Type B pancreatic cell (in vitro differentiated cells): ENCODE data around the gene NRP1. TPM values are rescaled to one million over a fixed set of nuclear protein-coding genes. Genes with fewer than 3 reads are reported as not detected.

Experiments
- DNase-seq: peaks from one replicate; pipeline ENCODE4 v3.0.0; 2021; ENCODE audit warnings: mixed read lengths; ENCODE audit not compliant: unreplicated experiment; ENCODE audit errors: extremely low spot score
- H3K27ac Mint-ChIP-seq: 2 replicates; pipeline ENCODE4 v1.8.0; 2021; ENCODE audit warnings: mild to moderate bottlenecking, mixed read lengths
- H3K27me3 Mint-ChIP-seq: 2 replicates; pipeline ENCODE4 v1.8.0; 2021; ENCODE audit warnings: mixed read lengths
- H3K36me3 Mint-ChIP-seq: 2 replicates; pipeline ENCODE4 v1.8.0; 2021; ENCODE audit warnings: mixed read lengths
- H3K4me1 Mint-ChIP-seq: one replicate; pipeline ENCODE4 v1.8.0; 2021; ENCODE audit warnings: mixed read lengths; ENCODE audit not compliant: unreplicated experiment
- H3K4me3 Mint-ChIP-seq: 2 replicates; pipeline ENCODE4 v1.8.0; 2021; ENCODE audit warnings: mild to moderate bottlenecking, mixed read lengths
- H3K9me3 Mint-ChIP-seq: 2 replicates; pipeline ENCODE4 v1.8.0; 2021; ENCODE audit warnings: mixed read lengths
- CTCF ChIP-seq: fragments of 200-600 bp; sonication (generic); conservative IDR thresholded peaks from 2 replicates; pipeline ENCODE4 v1.5.0; 2021; ENCODE audit warnings: antibody characterized with exemption, mild to moderate bottlenecking
- total RNA-seq: library from RNA; stranded (reverse); gene quantifications from 2 replicates; pipeline ENCODE4 v1.2.1, GENCODE V29; 2021; ENCODE audit warnings: low replicate concordance

Gene NRP1
- total RNA-seq, 1 donor from 2014 or later: 70.7 TPM

- DNase-seq: no peak
- Mint-ChIP-seq H3K27me3 (no peaks in the 10 kb centered on the region), H3K9me3 (no peaks in the 10 kb centered on the region), H3K4me3 (no peak overlapping the region), H3K36me3 (peaks cover 28% of the 10 kb centered on the region), H3K4me1 (peaks cover 54% of the 10 kb centered on the region), H3K27ac (peak overlapping the region; percentile 64)
- no peak for TF ChIP-seq CTCF
These were observed 96.5 kb downstream of the NRP1 start for GRCh38 chr10:33237736-33238624.

GRCh38 chr10:33236916-33237315, 97.6 kb downstream of the NRP1 start:
- Mint-ChIP-seq H3K27me3 (no peaks in the 10 kb centered on the region), H3K4me1 (peaks cover 54% of the 10 kb centered on the region), H3K9me3 (no peaks in the 10 kb centered on the region), H3K4me3 (no peak overlapping the region), H3K27ac (peak overlapping the region; percentile 21), H3K36me3 (peaks cover 33% of the 10 kb centered on the region)
- TF ChIP-seq CTCF: no peak
- DNase-seq: no peak

GRCh38 chr10:33235951-33236350, 98.5 kb downstream of the NRP1 start:
- no peak for DNase-seq
- Mint-ChIP-seq H3K27ac (peak overlapping the region; percentile 51), H3K9me3 (no peaks in the 10 kb centered on the region), H3K4me3 (no peak overlapping the region), H3K27me3 (no peaks in the 10 kb centered on the region), H3K4me1 (peaks cover 52% of the 10 kb centered on the region), H3K36me3 (peaks cover 42% of the 10 kb centered on the region)
- no peak for TF ChIP-seq CTCF

- H3K36me3 Mint-ChIP-seq: peaks cover 42% of the 10 kb centered on the region
- no peak for TF ChIP-seq CTCF
- peaks cover 50% of the 10 kb centered on the region for H3K4me1 Mint-ChIP-seq
- no peak for DNase-seq
- no peaks in the 10 kb centered on the region for H3K9me3 Mint-ChIP-seq
- peak overlapping the region; percentile 3 for H3K4me3 Mint-ChIP-seq
- no peaks in the 10 kb centered on the region for H3K27me3 Mint-ChIP-seq
- H3K27ac Mint-ChIP-seq: peak overlapping the region; percentile 51
These were observed 99.1 kb downstream of the NRP1 start for GRCh38 chr10:33235251-33235884.

- H3K4me1 Mint-ChIP-seq: peaks cover 53% of the 10 kb centered on the region
- H3K4me3 Mint-ChIP-seq: peak overlapping the region; percentile 48
These were observed 99.6 kb downstream of the NRP1 start for GRCh38 chr10:33234831-33235237.

More at GRCh38 chr10:33234831-33235237, 99.6 kb downstream of the NRP1 start:
- Mint-ChIP-seq H3K36me3 (peaks cover 42% of the 10 kb centered on the region), H3K27ac (peak overlapping the region; percentile 51), H3K9me3 (no peaks in the 10 kb centered on the region), H3K27me3 (no peaks in the 10 kb centered on the region)
- no peak for DNase-seq
- no peak for TF ChIP-seq CTCF
